ENCODE data around the gene CCDC201. TPM values are rescaled to one million over a fixed set of nuclear protein-coding genes. Genes with fewer than 3 reads are reported as not detected.

Gene CCDC201
- total and polyA plus RNA-seq, 2 of the 8 experiments (the other 6 are each of a cell fraction or from before 2014, with no cell fraction given), result not detected

DNA sequence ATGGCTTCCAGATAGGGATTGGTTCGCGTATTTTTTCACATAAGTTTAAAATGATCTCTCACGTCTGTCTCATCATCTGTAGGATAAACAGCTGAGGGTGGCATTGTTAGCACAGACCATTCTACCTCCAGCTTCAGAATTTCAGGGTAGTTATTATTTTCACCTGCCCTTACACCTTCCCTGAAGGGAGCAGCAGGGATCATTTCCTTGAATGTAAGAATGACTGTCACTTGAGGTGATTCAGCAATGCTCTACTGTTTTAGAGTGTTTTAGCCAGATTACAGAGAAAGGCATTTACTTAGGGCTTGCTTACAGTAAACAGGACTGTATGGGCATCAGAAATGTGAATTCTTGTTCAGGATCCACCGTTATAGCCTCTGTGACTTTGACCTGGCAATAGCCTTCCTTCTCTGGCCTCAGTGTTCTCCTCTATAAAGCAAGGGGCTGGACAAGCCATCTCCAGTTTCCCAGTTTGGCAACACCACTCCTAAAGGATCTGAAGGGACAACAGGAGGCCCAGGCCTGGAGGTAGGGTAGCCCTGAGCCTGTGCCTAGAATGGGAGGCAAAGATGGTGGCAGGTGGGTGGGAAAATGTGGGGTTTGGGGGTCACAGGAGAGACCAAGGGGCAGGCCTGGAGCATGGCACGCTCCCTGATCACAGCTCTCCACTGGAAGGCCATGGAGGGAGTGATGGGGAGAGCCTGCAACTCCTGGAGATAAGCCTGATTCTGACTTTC lies 14.2 kb upstream of the CCDC201 start:
- Histone ChIP-seq H3K27ac (ENCODE audit: low read depth, low read length) (no peak overlapping the region), H2BK120ac (replicated peaks; ENCODE audit: low read depth, low read length) (no peak overlapping the region), H3K18ac (ENCODE audit: extremely low read depth, low read length) (no peak overlapping the region), H2BK12ac (ENCODE audit: low read depth, low read length) (no peak overlapping the region), H3K4me3 (ENCODE audit: extremely low read depth in 1 of 4, insufficient read depth in 2 of 4, low read depth in 3 of 4, low read length in 4 of 4) (no peak overlapping the region), H2AK5ac (ENCODE audit: low read depth, low read length) (no peak overlapping the region), H2BK5ac (ENCODE audit: low read depth, low read length) (no peak overlapping the region), H3K4ac (replicated peaks; ENCODE audit: insufficient read length, low read depth, low read length) (no peak overlapping the region), H4K8ac (ENCODE audit: extremely low read depth, insufficient read depth, low read length) (no peak overlapping the region), H3K9ac (replicated peaks in 1 of 4; ENCODE audit: extremely low read depth in 1 of 4, low read depth in 3 of 4, low read length in 3 of 4) (no peak overlapping the region), H3K4me1 (replicated peaks in 1 of 4; ENCODE audit: control insufficient read depth in 3 of 4, insufficient read depth in 4 of 4, low read length in 3 of 4) (peaks cover 3 to 15% (median 10%) of the 10 kb centered on the region in 4 experiments), H3K4me2 (ENCODE audit: insufficient read depth in 1 of 2, low read depth in 2 of 2, low read length in 2 of 2) (no peak overlapping the region), H3K27me3 (replicated peaks in 1 of 4; ENCODE audit: control insufficient read depth in 3 of 4, extremely low read depth in 1 of 4, insufficient read depth in 3 of 4, low read length in 3 of 4) (peaks cover 23 to 40% (median 35%) of the 10 kb centered on the region in 4 experiments), H4K5ac (ENCODE audit: insufficient read length, low read depth, low read length) (no peak overlapping the region), H3K9me3 (ENCODE audit: insufficient read depth in 2 of 2, low read depth in 1 of 2, low read length in 1 of 2) (no peaks in the 10 kb centered on the region), H2BK20ac (ENCODE audit: low read length) (no peak overlapping the region), H3K36me3 (ENCODE audit: control insufficient read depth in 2 of 4, insufficient read depth in 4 of 4, low read length in 3 of 4) (no peaks in the 10 kb centered on the region), H4K91ac (replicated peaks; ENCODE audit: insufficient read length, low read length) (no peak overlapping the region), H3K79me1 (ENCODE audit: low read depth, low read length) (no peaks in the 10 kb centered on the region), H2AFZ (ENCODE audit: low read length) (no peak overlapping the region), H3K23me2 (ENCODE audit: low read depth, low read length) (peaks cover 11% of the 10 kb centered on the region; the same call in 1 of the 2 replicates), H3K14ac (ENCODE audit: insufficient read length) (no peak overlapping the region), H3K23ac (ENCODE audit: insufficient read length) (no peak overlapping the region), H3K56ac (replicated peaks; ENCODE audit: insufficient read length, low read depth, low read length) (no peak overlapping the region), H3K79me2 (ENCODE audit: control insufficient read depth in 1 of 2, insufficient read depth in 2 of 2, low read length in 2 of 2) (no peaks in the 10 kb centered on the region), H4K20me1 (replicated peaks in 1 of 2; ENCODE audit: control insufficient read depth in 1 of 2, insufficient read depth in 2 of 2, low read length in 2 of 2) (peaks cover 0 to 1% of the 10 kb centered on the region in 2 experiments), H2BK15ac (ENCODE audit: low read length) (no peak overlapping the region)
- WGBS, 2 experiments (ENCODE audit: extremely low coverage in 1 of 2, insufficient coverage in 1 of 2, insufficient read length in 1 of 2, insufficient replicate concordance in 2 of 2, low coverage in 1 of 2, low lambda C conversion rate in 2 of 2, missing lambda C conversion rate in 1 of 2), result 84% methylated on average over 5 of the region's 5 CpGs; no CpG with 5 or more reads in 1 of the 2 experiments
- ChIA-PET POLR2A (ENCODE audit: partially characterized antibody) (interaction anchor here (0.6 kb wide), 1 partner anchor 30 kb away, joined by 3 read pairs; no protein-coding TSS in a partner anchor), CTCF (ENCODE audit: partially characterized antibody) (interaction anchor here (0.8 to 1.0 kb wide), 2 partner anchors 15 to 224 kb away, joined by 3 to 6 read pairs; no protein-coding TSS in a partner anchor)
- FAIRE-seq (no peak), DNase-seq (ENCODE audit: low read depth in 1 of 2, low spot score in 2 of 2) (no peak)
- TF ChIP-seq, protein P1, sequence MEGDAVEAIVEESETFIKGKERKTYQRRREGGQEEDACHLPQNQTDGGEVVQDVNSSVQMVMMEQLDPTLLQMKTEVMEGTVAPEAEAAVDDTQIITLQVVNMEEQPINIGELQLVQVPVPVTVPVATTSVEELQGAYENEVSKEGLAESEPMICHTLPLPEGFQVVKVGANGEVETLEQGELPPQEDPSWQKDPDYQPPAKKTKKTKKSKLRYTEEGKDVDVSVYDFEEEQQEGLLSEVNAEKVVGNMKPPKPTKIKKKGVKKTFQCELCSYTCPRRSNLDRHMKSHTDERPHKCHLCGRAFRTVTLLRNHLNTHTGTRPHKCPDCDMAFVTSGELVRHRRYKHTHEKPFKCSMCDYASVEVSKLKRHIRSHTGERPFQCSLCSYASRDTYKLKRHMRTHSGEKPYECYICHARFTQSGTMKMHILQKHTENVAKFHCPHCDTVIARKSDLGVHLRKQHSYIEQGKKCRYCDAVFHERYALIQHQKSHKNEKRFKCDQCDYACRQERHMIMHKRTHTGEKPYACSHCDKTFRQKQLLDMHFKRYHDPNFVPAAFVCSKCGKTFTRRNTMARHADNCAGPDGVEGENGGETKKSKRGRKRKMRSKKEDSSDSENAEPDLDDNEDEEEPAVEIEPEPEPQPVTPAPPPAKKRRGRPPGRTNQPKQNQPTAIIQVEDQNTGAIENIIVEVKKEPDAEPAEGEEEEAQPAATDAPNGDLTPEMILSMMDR (IDR thresholded peaks at IDR 0.05; ENCODE audit: control extremely low read depth in 1 of 3, insufficient read depth in 1 of 3, low read depth in 1 of 3, low read length in 3 of 3), result no peak
- TF ChIP-seq KDM5A (IDR thresholded peaks at IDR 0.05; ENCODE audit: low read length) (no peak), SIRT6 (IDR thresholded peaks at IDR 0.05; ENCODE audit: low read length) (no peak), TCF12 (IDR thresholded peaks at IDR 0.05; ENCODE audit: low read depth, low read length) (no peak), SRF (IDR thresholded peaks at IDR 0.05; ENCODE audit: low read depth, low read length) (no peak), POLR2A (IDR thresholded peaks at IDR 0.05; ENCODE audit: control extremely low read depth in 1 of 2, low read depth in 2 of 2, low read length in 2 of 2) (no peak), ASH2L (IDR thresholded peaks at IDR 0.05; ENCODE audit: low read length) (no peak), SAP30 (IDR thresholded peaks at IDR 0.05; ENCODE audit: insufficient read depth, insufficient replicate concordance, low read length) (no peak), ZNF274 (IDR thresholded peaks at IDR 0.05; ENCODE audit: borderline replicate concordance, extremely low read depth, low read length) (no peak)
- TF ChIP-seq, protein P2, sequence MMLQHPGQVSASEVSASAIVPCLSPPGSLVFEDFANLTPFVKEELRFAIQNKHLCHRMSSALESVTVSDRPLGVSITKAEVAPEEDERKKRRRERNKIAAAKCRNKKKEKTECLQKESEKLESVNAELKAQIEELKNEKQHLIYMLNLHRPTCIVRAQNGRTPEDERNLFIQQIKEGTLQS (IDR thresholded peaks at IDR 0.05; ENCODE audit: insufficient read depth, low read depth, low read length), result no peak

All from H1 (cell line).